Prostate gland (tissue), 2 donors: Measurements from ENCODE around the gene CPED1. TPM values are rescaled to one million over a fixed set of nuclear protein-coding genes. Genes with fewer than 3 reads are reported as not detected.

Source experiments
- DNase-seq: peaks from one replicate; pipeline ENCODE4 v3.0.0-alpha.2; 2019; ENCODE audit warnings: low spot score
- H3K27ac ChIP-seq, 2 donors: fragments of 200-600 bp; sonication (generic); 2 replicates each; pipeline ENCODE4 v1.5.1; 2017 to 2019
- H3K27me3 ChIP-seq: fragments of 200-600 bp; sonication (generic); replicated peaks from 2 replicates; pipeline ENCODE4 v1.5.1; 2019; ENCODE audit not compliant: insufficient read depth
- H3K36me3 ChIP-seq, 2 donors: fragments of 200-600 bp; sonication (generic); 1 replicate in 1 of 2; 2 replicates in 1 of 2; pipeline versions ENCODE4 v1.5.1 to v1.8.1; 2017 to 2019
- H3K4me1 ChIP-seq: fragments of 200-600 bp; sonication (generic); replicated peaks from 2 replicates; pipeline ENCODE4 v1.5.1; 2019
- H3K4me3 ChIP-seq, 2 donors: fragments of 200-600 bp; sonication (generic); 2 replicates each; pipeline ENCODE4 v1.5.1; 2017 to 2019
- H3K9me3 ChIP-seq: fragments of 200-600 bp; sonication (generic); 2 replicates; pipeline ENCODE4 v1.5.1; 2017
- POLR2A ChIP-seq: fragments of 450-650 bp; IDR thresholded peaks from one replicate; pipeline ENCODE4 v1.6.1; 2016; ENCODE audit warnings: antibody characterized with exemption, mild to moderate bottlenecking
- POLR2AphosphoS5 ChIP-seq: sonication (generic); formaldehyde crosslinking; IDR thresholded peaks from one replicate; pipeline ENCODE4 v1.6.1; 2017; ENCODE audit warnings: antibody characterized with exemption
- WGBS: methylation state at CpG from one replicate; pipeline ENCODE4 v1.1.5; 2018; 5-methylcytosine and 5-hydroxymethylcytosine counted together
- intact Hi-C: fragments of 100-400 bp; cut with DNase I; formaldehyde crosslinking; loops from one replicate; pipeline ENCODE4 v1.14.2; 2022
- small RNA-seq, 2 donors: library from RNA; depleted of rRNA; stranded (forward); fragments of <200 nt; gene quantifications; one replicate each; pipeline ENCODE3, GENCODE V24; 2016
- total RNA-seq, 2 donors: library from RNA; depleted of rRNA; stranded (reverse); fragments of >200 nt; gene quantifications; one replicate each; pipeline ENCODE4 v1.1.0, GENCODE V29; 2016
- TF ChIP-seq, protein P1 (sequence below), 4 experiments: fragments of 200-600 bp in 2 of 4; fragments of 450-650 bp in 2 of 4; sonication (generic) in 2 of 4; IDR thresholded peaks; 1 replicate in 3 of 4; 2 replicates in 1 of 4; pipeline ENCODE4 v1.5.1; 2016 to 2019; ENCODE audit warnings: antibody characterized with exemption in 4 of 4, mild to moderate bottlenecking in 2 of 4, moderate library complexity in 2 of 4

CPED1 gene
- total RNA-seq, 2 donors from 2014 or later = 10.7 to 23.3 TPM

DNA sequence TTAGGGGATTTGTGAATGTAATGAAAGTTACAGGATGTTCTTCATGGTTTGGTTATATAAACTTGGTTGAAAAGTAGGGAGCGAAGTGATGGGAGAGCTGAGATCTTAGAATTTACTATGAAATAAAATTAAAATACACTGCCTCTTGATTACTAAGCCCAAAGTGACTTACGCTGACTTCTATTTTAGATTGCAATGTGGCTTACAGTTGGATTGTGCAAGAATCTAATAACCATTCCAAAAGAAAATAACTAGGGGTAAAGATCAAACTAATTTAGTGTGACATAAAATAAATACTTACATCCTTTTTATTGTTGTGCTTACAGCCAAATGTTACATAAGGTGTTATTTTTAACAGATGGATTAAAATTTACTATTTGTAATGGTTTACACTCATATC, 355.6 kb downstream of the CPED1 start:
- DNase-seq = no peak
- Histone ChIP-seq H3K27ac (no peak overlapping the region), H3K4me3 (no peak overlapping the region), H3K9me3 (no peaks in the 10 kb centered on the region), H3K36me3 (no peaks in the 10 kb centered on the region), H3K27me3 (no peaks in the 10 kb centered on the region), H3K4me1 (no peaks in the 10 kb centered on the region)
- intact Hi-C loops = no loop called here
- no peak for TF ChIP-seq POLR2A
- no peak for TF ChIP-seq POLR2AphosphoS5
- TF ChIP-seq, protein P1, sequence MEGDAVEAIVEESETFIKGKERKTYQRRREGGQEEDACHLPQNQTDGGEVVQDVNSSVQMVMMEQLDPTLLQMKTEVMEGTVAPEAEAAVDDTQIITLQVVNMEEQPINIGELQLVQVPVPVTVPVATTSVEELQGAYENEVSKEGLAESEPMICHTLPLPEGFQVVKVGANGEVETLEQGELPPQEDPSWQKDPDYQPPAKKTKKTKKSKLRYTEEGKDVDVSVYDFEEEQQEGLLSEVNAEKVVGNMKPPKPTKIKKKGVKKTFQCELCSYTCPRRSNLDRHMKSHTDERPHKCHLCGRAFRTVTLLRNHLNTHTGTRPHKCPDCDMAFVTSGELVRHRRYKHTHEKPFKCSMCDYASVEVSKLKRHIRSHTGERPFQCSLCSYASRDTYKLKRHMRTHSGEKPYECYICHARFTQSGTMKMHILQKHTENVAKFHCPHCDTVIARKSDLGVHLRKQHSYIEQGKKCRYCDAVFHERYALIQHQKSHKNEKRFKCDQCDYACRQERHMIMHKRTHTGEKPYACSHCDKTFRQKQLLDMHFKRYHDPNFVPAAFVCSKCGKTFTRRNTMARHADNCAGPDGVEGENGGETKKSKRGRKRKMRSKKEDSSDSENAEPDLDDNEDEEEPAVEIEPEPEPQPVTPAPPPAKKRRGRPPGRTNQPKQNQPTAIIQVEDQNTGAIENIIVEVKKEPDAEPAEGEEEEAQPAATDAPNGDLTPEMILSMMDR (IDR thresholded peaks at IDR 0.05) = no peak
- 60% methylated on average over 2 of the region's 2 CpGs for WGBS

DNA sequence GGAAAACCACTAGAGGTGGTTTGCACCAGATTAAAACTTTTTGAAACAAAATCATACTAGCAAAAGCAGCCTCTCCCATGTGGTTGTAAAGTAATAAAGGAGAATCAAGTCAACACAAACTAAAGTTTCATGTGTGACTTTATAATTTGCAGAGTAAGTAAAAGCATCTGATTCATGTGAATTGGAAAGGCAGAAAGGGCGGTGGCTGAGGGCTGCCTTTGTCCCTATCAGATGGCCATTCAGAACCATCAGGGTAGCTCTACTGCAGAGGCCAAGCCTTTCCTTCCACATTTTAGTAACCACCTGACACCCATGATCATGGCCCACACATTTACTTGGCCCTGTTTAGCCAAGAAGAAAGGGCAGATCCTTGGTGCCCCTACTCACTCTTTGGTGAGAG, 356.0 kb downstream of the CPED1 start:
- H3K4me3 ChIP-seq = no peak overlapping the region
- H3K9me3 ChIP-seq = no peaks in the 10 kb centered on the region
- H3K36me3 ChIP-seq = no peaks in the 10 kb centered on the region
- no peak overlapping the region for H3K27ac ChIP-seq
- TF ChIP-seq, protein P1 (IDR thresholded peaks at IDR 0.05) = no peak
- no peak for TF ChIP-seq POLR2AphosphoS5
- no peak for TF ChIP-seq POLR2A
- intact Hi-C loops = no loop called here
- 100% methylated on average over 1 of the region's 1 CpG for WGBS
- no peaks in the 10 kb centered on the region for H3K4me1 ChIP-seq
- no peak for DNase-seq
- no peaks in the 10 kb centered on the region for H3K27me3 ChIP-seq

Small RNAs within 50 kb of the gene (small RNA-seq; reads per million reads assigned to genes)
- gene HMGN1P18 (0 reads per million in 2 donors), gene RNA5SP240 (0 reads per million in 2 donors), gene RNA5SP241 (0 to 0.10 reads per million in 2 donors), gene RNU6-517P (0 reads per million in 2 donors)

Other genes starting within 250 kb of the CPED1 start
- 10 to 100 TPM; 14.5 to 16.2 TPM for gene TSPAN12, start 130.6 kb upstream of the CPED1 start, total RNA-seq
- 10 to 100 TPM; 12.4 to 20.8 TPM for gene ING3, start 37.9 kb upstream of the CPED1 start, total RNA-seq